ENCODE data around the gene UNK. TPM values are rescaled to one million over a fixed set of nuclear protein-coding genes. Genes with fewer than 3 reads are reported as not detected.
A peak's percentile ranks its signal among the peaks of the same experiment; 100 is the strongest.

UNK gene
- total RNA-seq, 4 donors from 2014 or later, result 30.2 to 53.4 (median 36.2) TPM

DNA sequence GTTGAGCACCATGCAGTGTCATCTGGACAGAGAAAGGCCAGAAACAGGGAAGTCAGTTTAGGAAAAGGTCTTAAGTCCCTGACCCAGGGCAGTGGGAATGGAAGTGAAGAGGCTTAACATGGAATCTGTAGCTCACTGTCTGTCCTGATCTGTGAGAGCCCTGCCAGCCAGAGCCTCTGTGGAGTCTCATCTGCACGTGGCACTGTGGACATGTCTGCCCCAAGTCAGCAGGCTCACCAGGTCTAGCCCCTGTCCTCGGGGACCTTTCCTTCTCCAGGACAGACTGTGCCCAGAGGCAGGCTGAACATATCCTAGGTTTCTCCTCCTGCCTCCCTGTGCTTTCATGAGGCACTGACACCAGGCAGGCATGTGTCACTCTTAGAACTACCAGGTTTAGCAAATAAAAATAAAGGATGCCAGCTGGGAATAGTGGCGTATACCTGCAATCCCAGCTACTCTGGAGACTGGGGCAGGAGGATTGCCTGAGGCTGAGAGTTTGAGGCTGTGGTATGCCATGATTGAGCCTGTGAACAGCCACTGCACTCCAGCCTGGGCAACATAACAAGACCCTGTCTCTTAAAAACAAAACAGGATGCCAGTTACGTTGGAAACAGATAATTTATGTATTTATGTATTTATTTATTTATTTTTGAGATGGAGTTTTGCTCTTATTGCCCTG lies 22.4 kb downstream of the UNK start:
- H3K4me1 ChIP-seq, result peaks cover 0 to 43% (median 6%) of the 10 kb centered on the region in 4 donors
- no peak for DNase-seq (ENCODE audit: low spot score in 2 of 2)
- no peak overlapping the region for H3K4me3 ChIP-seq
- WGBS, 2 donors, result 76 to 81% methylated on average over 4 of the region's 4 CpGs
- TF ChIP-seq, protein P1, sequence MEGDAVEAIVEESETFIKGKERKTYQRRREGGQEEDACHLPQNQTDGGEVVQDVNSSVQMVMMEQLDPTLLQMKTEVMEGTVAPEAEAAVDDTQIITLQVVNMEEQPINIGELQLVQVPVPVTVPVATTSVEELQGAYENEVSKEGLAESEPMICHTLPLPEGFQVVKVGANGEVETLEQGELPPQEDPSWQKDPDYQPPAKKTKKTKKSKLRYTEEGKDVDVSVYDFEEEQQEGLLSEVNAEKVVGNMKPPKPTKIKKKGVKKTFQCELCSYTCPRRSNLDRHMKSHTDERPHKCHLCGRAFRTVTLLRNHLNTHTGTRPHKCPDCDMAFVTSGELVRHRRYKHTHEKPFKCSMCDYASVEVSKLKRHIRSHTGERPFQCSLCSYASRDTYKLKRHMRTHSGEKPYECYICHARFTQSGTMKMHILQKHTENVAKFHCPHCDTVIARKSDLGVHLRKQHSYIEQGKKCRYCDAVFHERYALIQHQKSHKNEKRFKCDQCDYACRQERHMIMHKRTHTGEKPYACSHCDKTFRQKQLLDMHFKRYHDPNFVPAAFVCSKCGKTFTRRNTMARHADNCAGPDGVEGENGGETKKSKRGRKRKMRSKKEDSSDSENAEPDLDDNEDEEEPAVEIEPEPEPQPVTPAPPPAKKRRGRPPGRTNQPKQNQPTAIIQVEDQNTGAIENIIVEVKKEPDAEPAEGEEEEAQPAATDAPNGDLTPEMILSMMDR (IDR thresholded peaks at IDR 0.05), result no peak
- no peak for TF ChIP-seq EP300 (IDR thresholded peaks at IDR 0.05)
- no peak for TF ChIP-seq POLR2A (IDR thresholded peaks at IDR 0.05)
- no peak overlapping the region for H3K27ac ChIP-seq
- peaks cover 0 to 27% (median 0%) of the 10 kb centered on the region in 3 donors for H3K36me3 ChIP-seq
- no peaks in the 10 kb centered on the region for H3K9me3 ChIP-seq
- no peaks in the 10 kb centered on the region for H3K27me3 ChIP-seq

DNA sequence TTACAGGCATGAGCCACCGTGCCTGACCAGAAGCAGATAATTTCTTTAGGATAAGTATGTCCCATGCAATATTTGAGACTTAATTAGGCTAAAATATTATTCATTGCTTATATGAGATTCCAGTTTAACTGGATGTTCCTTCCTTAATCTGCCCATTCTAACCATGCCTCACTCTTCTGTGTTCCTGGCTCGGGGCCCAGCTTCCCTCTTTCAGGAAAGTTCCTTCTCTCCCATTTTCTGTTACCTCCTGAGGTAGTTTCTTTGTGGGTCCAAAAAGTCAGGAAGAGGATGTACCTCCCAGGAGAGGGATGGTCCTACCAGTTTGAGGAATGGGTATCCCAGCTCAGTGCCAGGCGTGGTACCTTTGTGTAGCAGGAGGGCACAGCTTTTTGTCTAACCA lies 23.3 kb downstream of the UNK start:
- TF ChIP-seq EP300 (IDR thresholded peaks at IDR 0.05) (no peak), POLR2A (IDR thresholded peaks at IDR 0.05) (no peak)
- TF ChIP-seq, protein P1 (IDR thresholded peaks at IDR 0.05), result no peak
- peak overlapping the region in 2 of 4 donors; percentile 79 to 83 for H3K27ac ChIP-seq
- peaks cover 0 to 43% (median 6%) of the 10 kb centered on the region in 4 donors for H3K4me1 ChIP-seq
- no peak overlapping the region for H3K4me3 ChIP-seq
- no peak for DNase-seq (ENCODE audit: low spot score in 2 of 2)
- no peaks in the 10 kb centered on the region for H3K27me3 ChIP-seq
- 92 to 94% methylated on average over 3 of the region's 3 CpGs for WGBS, 2 donors
- H3K36me3 ChIP-seq, result peaks cover 0 to 36% (median 0%) of the 10 kb centered on the region in 3 donors
- H3K9me3 ChIP-seq, result no peaks in the 10 kb centered on the region

- Histone ChIP-seq H3K36me3 (peaks cover 0 to 42% (median 0%) of the 10 kb centered on the region in 3 donors), H3K27ac (peak overlapping the region in 3 of 4 donors; percentile 11 to 83 (median 79)), H3K9me3 (no peaks in the 10 kb centered on the region), H3K4me3 (no peak overlapping the region), H3K4me1 (peaks cover 0 to 43% (median 6%) of the 10 kb centered on the region in 4 donors), H3K27me3 (no peaks in the 10 kb centered on the region)
- WGBS, 2 donors, result 63 to 69% methylated on average over 4 of the region's 4 CpGs
- no peak for TF ChIP-seq POLR2A (IDR thresholded peaks at IDR 0.05)
- TF ChIP-seq, protein P1 (IDR thresholded peaks at IDR 0.05), result no peak
- TF ChIP-seq EP300 (IDR thresholded peaks at IDR 0.05), result no peak
- DNase-seq (ENCODE audit: low spot score in 2 of 2), result no peak
Observed at GRCh38 chr17:75808549-75808904, 23.9 kb downstream of the UNK start.

- H3K4me1 ChIP-seq, result peaks cover 0 to 43% (median 6%) of the 10 kb centered on the region in 4 donors
- H3K27me3 ChIP-seq, result no peaks in the 10 kb centered on the region
- no peak overlapping the region for H3K4me3 ChIP-seq
- no peaks in the 10 kb centered on the region for H3K9me3 ChIP-seq
- peaks cover 0 to 48% (median 0%) of the 10 kb centered on the region in 3 donors for H3K36me3 ChIP-seq
- WGBS, 2 donors, result 70 to 76% methylated on average over 15 to 18 of the region's 18 CpGs
- DNase-seq (ENCODE audit: low spot score in 2 of 2), result peak; percentile 57 to 72
- TF ChIP-seq, protein P1 (IDR thresholded peaks at IDR 0.05), result no peak
- peak in 1 of 2 donors; percentile 35 for TF ChIP-seq EP300 (IDR thresholded peaks at IDR 0.05)
- peak overlapping the region; percentile 11 to 83 (median 47) for H3K27ac ChIP-seq
Observed at GRCh38 chr17:75808905-75809621, 24.5 kb downstream of the UNK start.

DNA sequence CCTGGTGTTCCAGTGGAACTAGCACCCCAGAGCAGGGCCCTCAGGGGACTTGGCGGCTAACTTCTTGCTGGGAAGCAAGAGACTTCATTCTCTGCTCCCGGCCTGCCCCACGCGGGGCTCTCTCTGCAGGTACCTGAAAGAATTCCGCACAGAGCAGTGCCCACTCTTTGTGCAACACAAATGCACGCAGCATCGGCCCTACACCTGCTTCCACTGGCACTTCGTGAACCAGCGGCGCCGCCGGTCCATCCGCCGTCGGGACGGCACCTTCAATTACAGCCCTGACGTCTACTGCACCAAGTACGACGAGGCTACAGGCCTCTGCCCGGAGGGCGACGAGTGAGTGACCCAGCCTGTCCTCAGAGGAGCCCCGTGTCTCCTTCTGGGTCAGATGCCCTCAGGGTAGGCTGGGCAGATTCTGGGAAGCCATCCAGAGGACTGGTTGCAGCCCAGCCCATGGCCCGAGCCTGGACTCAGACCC lies 25.1 kb downstream of the UNK start:
- H3K27ac ChIP-seq, result peak overlapping the region in 3 of 4 donors; percentile 15 to 83 (median 79)
- DNase-seq (ENCODE audit: low spot score in 2 of 2), result no peak

More for the DNA sequence above, 25.1 kb downstream of the UNK start:
- no peak overlapping the region for H3K4me3 ChIP-seq
- WGBS, 2 donors, result 82 to 91% methylated on average over 24 of the region's 24 CpGs
- H3K9me3 ChIP-seq, result no peaks in the 10 kb centered on the region
- H3K4me1 ChIP-seq, result peaks cover 0 to 43% (median 6%) of the 10 kb centered on the region in 4 donors
- H3K36me3 ChIP-seq, result peaks cover 0 to 54% (median 3%) of the 10 kb centered on the region in 3 donors
- H3K27me3 ChIP-seq, result no peaks in the 10 kb centered on the region
- TF ChIP-seq EP300 (IDR thresholded peaks at IDR 0.05), result no peak
- TF ChIP-seq, protein P1 (IDR thresholded peaks at IDR 0.05), result no peak
- no peak for TF ChIP-seq POLR2A (IDR thresholded peaks at IDR 0.05)

Measured in tibial nerve (tissue), 4 donors.